Upper lobe of left lung (tissue), 4 donors: Measurements from ENCODE around the gene ZNF638.

ENCODE experiments used
- CTCF ChIP-seq, 6 experiments: fragments of 450-650 bp in 4 of 6; fragments of 200-600 bp in 2 of 6; sonication (generic) in 2 of 6; IDR thresholded peaks; one replicate each; pipeline ENCODE4 v1.5.1; 2016 to 2019; ENCODE audit warnings: antibody characterized with exemption in 6 of 6
- POLR2AphosphoS5 ChIP-seq, 2 donors: sonication (generic); formaldehyde crosslinking; IDR thresholded peaks; one replicate each; pipeline ENCODE4 v1.5.1; 2017; ENCODE audit warnings: antibody characterized with exemption in 2 of 2

DNA sequence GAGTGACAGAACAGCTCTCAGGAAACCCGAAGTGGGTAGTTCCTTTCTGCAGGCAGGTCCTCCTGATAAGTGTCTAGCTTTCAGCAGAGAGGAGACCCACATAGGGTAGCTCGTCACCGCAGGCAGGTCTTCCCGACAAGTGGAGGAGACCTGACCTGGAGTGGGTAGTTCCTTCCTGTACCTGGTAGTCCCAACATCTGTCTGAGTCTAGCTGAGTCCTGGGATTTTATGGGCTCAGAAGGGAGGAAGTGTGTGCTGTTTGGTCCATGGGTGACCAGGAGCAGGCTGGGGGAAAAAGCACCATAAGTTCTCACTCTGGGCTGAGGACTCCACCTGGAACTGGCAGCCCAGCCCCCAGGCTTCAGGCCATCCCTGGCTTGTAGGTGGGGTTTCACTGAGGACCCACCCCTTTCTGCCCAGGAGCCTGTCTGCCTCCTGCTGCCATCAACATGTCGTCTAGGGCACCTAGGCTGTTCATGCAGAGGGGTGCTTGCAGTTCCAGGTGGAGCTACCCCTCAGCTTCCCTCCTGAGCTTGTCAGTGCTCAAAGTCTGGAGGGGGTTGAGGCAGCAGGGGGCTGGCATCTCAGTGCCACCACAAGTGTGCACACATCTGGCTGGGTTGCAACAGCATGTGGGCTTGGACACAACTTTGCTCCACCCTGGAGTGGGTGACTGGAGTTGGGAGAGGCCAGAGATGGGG, 131.2 kb downstream of the ZNF638 start:
- TF ChIP-seq CTCF (IDR thresholded peaks at IDR 0.05) (no peak), POLR2AphosphoS5 (IDR thresholded peaks at IDR 0.05) (no peak)
